GM12873 (cell line): ENCODE data around the gene GRIK3.

ENCODE experiments used
- CTCF ChIP-seq: IDR thresholded peaks from 2 replicates; pipeline ENCODE4 v1.5.1; 2012; ENCODE audit warnings: low read depth, mild to moderate bottlenecking, moderate library complexity, low read length, control low read depth; ENCODE audit not compliant: insufficient read depth; ENCODE audit errors: missing control alignments

The GRIK3 gene

GRCh38 chr1:36838888-36839287 lies 195.4 kb downstream of the GRIK3 start:
- no peak for TF ChIP-seq CTCF

GRCh38 chr1:36836916-36837315 lies 197.4 kb downstream of the GRIK3 start:
- TF ChIP-seq CTCF = no peak

- no peak for TF ChIP-seq CTCF
Observed at GRCh38 chr1:36836196-36836883, 198.0 kb downstream of the GRIK3 start.

GRCh38 chr1:36835696-36836095 lies 198.6 kb downstream of the GRIK3 start:
- TF ChIP-seq CTCF = no peak

GRCh38 chr1:36835017-36835695 lies 199.2 kb downstream of the GRIK3 start:
- no peak for TF ChIP-seq CTCF

GRCh38 chr1:36834586-36834985 lies 199.7 kb downstream of the GRIK3 start:
- TF ChIP-seq CTCF = no peak

GRCh38 chr1:36831186-36831810 lies 203.0 kb downstream of the GRIK3 start:
- TF ChIP-seq CTCF = no peak
